Measurements from ENCODE around the gene RUNX1. TPM values are rescaled to one million over a fixed set of nuclear protein-coding genes. Genes with fewer than 3 reads are reported as not detected.

The RUNX1 gene
- total RNA-seq, 1 experiment from 2014 or later, result 0.52 TPM

- no peak for DNase-seq (ENCODE audit: low spot score)
- TF ChIP-seq CTCF (conservative IDR thresholded peaks at IDR 0.05; ENCODE audit: low read depth, low read length), result no peak
- no peak for TF ChIP-seq EZH2 (IDR thresholded peaks at IDR 0.05; ENCODE audit: borderline replicate concordance, low read depth, low read length, poor library complexity, severe bottlenecking)
- ChIA-PET POLR2A (ENCODE audit: low non-redundant PET) (no interaction called here), CTCF (no interaction called here)
- Histone ChIP-seq H3K4me3 (ENCODE audit: low read depth, low read length, poor library complexity, severe bottlenecking) (no peak overlapping the region), H3K9me3 (ENCODE audit: low read depth, low read length, poor library complexity, severe bottlenecking) (no peaks in the 10 kb centered on the region), H3K36me3 (ENCODE audit: insufficient read depth, low read length, poor library complexity, severe bottlenecking) (no peaks in the 10 kb centered on the region), H3K27me3 (replicated peaks; ENCODE audit: insufficient read depth, low read depth, low read length, poor library complexity) (peaks cover 3% of the 10 kb centered on the region), H3K4me1 (ENCODE audit: insufficient read depth, low read length, poor library complexity, severe bottlenecking) (no peaks in the 10 kb centered on the region), H3K27ac (ENCODE audit: low read depth, low read length, poor library complexity, severe bottlenecking) (no peak overlapping the region)
- intact Hi-C loops (cut with micrococcal nuclease; ENCODE audit: unreplicated experiment), result no loop called here
- BruUV-seq (replicated peaks), result no TSS peak
These were observed 26.4 kb upstream of the RUNX1 start for GRCh38 chr21:35075546-35075945.

GRCh38 chr21:35072960-35073359, 23.9 kb upstream of the RUNX1 start:
- Histone ChIP-seq H3K27me3 (replicated peaks; ENCODE audit: insufficient read depth, low read depth, low read length, poor library complexity) (peaks cover 3% of the 10 kb centered on the region), H3K9me3 (ENCODE audit: low read depth, low read length, poor library complexity, severe bottlenecking) (no peaks in the 10 kb centered on the region), H3K27ac (ENCODE audit: low read depth, low read length, poor library complexity, severe bottlenecking) (no peak overlapping the region), H3K4me1 (ENCODE audit: insufficient read depth, low read length, poor library complexity, severe bottlenecking) (no peaks in the 10 kb centered on the region), H3K4me3 (ENCODE audit: low read depth, low read length, poor library complexity, severe bottlenecking) (no peak overlapping the region), H3K36me3 (ENCODE audit: insufficient read depth, low read length, poor library complexity, severe bottlenecking) (no peaks in the 10 kb centered on the region)
- TF ChIP-seq EZH2 (IDR thresholded peaks at IDR 0.05; ENCODE audit: borderline replicate concordance, low read depth, low read length, poor library complexity, severe bottlenecking) (no peak), CTCF (conservative IDR thresholded peaks at IDR 0.05; ENCODE audit: low read depth, low read length) (no peak)
- ChIA-PET POLR2A (ENCODE audit: low non-redundant PET) (no interaction called here), CTCF (no interaction called here)
- intact Hi-C loops (cut with micrococcal nuclease; ENCODE audit: unreplicated experiment), result no loop called here
- DNase-seq (ENCODE audit: low spot score), result no peak
- BruUV-seq (replicated peaks), result no TSS peak

- ChIA-PET CTCF (no interaction called here), POLR2A (ENCODE audit: low non-redundant PET) (no interaction called here)
- TF ChIP-seq CTCF (conservative IDR thresholded peaks at IDR 0.05; ENCODE audit: low read depth, low read length) (no peak), EZH2 (IDR thresholded peaks at IDR 0.05; ENCODE audit: borderline replicate concordance, low read depth, low read length, poor library complexity, severe bottlenecking) (no peak)
- no TSS peak for BruUV-seq (replicated peaks)
- Histone ChIP-seq H3K9me3 (ENCODE audit: low read depth, low read length, poor library complexity, severe bottlenecking) (no peaks in the 10 kb centered on the region), H3K4me3 (ENCODE audit: low read depth, low read length, poor library complexity, severe bottlenecking) (no peak overlapping the region), H3K4me1 (ENCODE audit: insufficient read depth, low read length, poor library complexity, severe bottlenecking) (no peaks in the 10 kb centered on the region), H3K27me3 (replicated peaks; ENCODE audit: insufficient read depth, low read depth, low read length, poor library complexity) (peaks cover 3% of the 10 kb centered on the region), H3K36me3 (ENCODE audit: insufficient read depth, low read length, poor library complexity, severe bottlenecking) (no peaks in the 10 kb centered on the region), H3K27ac (ENCODE audit: low read depth, low read length, poor library complexity, severe bottlenecking) (no peak overlapping the region)
- intact Hi-C loops (cut with micrococcal nuclease; ENCODE audit: unreplicated experiment), result no loop called here
- no peak for DNase-seq (ENCODE audit: low spot score)
These were observed 23.5 kb upstream of the RUNX1 start for GRCh38 chr21:35072557-35072956.

Data from A673 (cell line).